Measurements from ENCODE around the gene MZB1.

DNA sequence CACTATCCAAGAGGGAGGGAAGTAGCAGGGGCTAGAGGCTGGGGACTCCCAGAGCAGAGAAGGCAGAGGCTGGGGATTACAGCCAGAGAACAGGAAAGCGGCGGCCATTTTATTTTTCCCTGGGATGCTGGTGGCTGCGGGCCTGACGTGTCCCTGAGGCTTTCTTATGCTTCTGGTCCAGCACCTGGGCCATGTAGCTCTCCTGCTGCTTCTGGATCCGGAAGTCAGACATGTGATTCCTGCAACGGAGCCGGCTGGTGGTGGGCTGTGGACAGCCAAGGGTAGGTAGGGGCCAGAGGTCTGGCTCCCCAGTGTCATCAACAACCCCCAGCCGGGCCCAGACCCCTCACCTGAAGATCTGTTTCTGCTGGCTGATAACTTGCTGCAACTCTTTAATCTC lies 7.0 kb upstream of the MZB1 start:
- no peak for TF ChIP-seq HNF4G (IDR thresholded peaks at IDR 0.05; ENCODE audit: borderline replicate concordance, low read depth, low read length)
- no peak for TF ChIP-seq HNF4G (CRISPR knock-in tag; IDR thresholded peaks at IDR 0.05; ENCODE audit: borderline replicate concordance, low read depth)
- TF ChIP-seq ZNF850 (CRISPR knock-in tag; conservative IDR thresholded peaks at IDR 0.05): no peak
- TF ChIP-seq ZNF143 (CRISPR knock-in tag; IDR thresholded peaks at IDR 0.05): no peak
- TF ChIP-seq ZNF263 (CRISPR knock-in tag; IDR thresholded peaks at IDR 0.05): no peak
- TF ChIP-seq ZNF670 (CRISPR knock-in tag; IDR thresholded peaks at IDR 0.05; ENCODE audit: borderline replicate concordance): no peak
